GM21360 (cell line): ENCODE results near the gene RSPO1.

Source experiments
- ATAC-seq: cut with Tn5 transposase; IDR thresholded peaks from one replicate; pipeline ENCODE4 v1.9.1; 2021; ENCODE audit warnings: mild to moderate bottlenecking, moderate library complexity; ENCODE audit not compliant: unreplicated experiment

RSPO1 gene

DNA sequence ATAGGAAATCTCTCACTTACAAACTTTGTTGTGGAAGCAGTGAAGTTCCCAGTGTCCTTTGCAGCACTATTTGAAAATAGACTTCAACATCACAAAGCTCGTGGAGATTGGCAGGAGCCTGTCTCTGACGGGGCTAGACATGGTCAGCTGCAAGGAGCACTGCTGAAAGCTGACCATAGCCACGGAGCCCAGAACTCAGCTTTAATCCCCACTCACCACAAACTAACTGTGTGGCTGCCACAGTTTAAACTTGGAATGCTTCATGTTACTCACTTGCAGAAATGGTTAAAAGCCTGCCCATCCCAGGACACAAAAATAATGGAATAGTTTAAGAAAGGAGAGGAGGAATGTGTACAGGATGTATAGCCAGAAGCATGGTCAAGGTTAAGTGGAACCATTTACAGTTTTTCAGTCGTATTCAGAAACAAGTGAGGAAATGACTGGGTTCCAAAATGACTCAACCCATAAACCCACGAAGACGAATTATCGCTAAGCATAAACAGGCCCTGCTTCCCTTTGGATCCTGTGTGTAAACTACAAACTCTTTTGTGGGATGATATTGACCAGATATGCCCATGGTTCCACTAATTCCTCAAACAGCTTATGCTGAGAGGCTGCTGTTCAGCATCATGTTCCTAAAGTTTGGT is 59.7 kb downstream of the RSPO1 start:
- ATAC-seq, result no peak

DNA sequence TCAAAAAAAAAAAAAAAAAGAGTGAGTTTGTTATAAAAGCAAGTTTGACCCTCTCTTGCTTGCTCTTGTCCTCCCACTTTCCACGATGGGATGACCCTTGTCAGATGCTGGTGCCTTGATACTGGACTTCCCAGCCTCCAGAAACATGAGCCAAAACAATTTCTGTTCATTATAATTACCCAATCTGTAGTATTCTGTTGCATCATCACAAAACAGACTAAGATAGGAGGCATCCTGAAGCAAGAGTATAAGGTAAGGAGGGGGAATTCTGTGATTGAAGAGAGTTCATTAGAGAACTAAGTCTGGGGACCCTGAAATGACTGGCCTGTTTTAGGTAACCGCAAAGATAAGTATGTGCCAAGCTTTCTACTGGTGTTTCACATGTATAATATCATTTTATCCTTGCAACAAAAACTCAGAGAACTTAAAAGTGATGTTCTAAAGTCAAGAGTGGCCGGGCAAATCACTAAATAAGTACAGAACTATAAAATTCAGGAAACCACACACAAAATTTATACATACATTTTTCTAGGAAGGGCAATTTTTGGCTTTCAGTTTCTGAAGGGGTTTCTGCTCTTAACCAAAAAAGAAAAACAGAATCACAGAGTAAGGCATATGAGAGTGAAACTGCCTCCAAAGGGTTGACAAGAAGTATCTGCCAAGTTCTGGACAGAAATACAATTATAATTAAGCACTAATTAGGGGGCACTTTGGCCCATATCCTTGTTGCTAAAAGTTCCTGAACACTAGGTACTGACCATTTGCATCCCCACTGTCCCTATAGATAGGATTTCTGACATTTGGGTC is 64.0 kb downstream of the RSPO1 start:
- no peak for ATAC-seq

- no peak for ATAC-seq
These were observed 67.7 kb downstream of the RSPO1 start for GRCh38 chr1:37567023-37567422.

GRCh38 chr1:37564892-37565291 is 69.8 kb downstream of the RSPO1 start:
- no peak for ATAC-seq

DNA sequence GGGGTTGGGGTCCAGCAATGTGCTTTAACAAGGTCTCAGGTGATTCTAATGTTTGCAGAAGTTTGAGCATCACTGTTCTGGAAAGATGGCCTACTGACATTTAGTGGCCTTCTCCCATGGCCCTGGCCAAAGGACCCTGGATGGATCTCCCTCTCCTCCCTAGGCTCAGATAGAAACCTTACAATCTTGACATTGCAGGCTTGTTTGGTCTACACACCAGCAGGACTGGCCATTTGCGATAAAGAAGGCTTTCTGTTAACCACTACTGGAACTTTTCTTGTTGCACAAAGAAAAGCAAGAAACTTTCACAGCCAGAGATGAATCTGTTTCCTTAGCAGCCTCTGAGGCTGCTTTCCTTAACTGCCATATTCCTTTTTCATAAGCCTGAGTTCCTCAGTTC is 71.7 kb downstream of the RSPO1 start:
- ATAC-seq, result no peak
